ENCODE results near the gene IPO8.

IPO8 gene

GRCh38 chr12:30732954-30733637 lies 37.4 kb upstream of the IPO8 start:
- TF ChIP-seq SIN3A (IDR thresholded peaks at IDR 0.05; ENCODE audit: borderline replicate concordance, insufficient read depth, low read length) = no peak
- TF ChIP-seq FOXP2 (optimal IDR thresholded peaks at IDR 0.05; ENCODE audit: borderline replicate concordance, extremely low read depth, extremely low read length, insufficient read depth) = no peak
- no peak for TF ChIP-seq POLR2AphosphoS5 (IDR thresholded peaks at IDR 0.05; ENCODE audit: low read depth, low read length)
- no peak for TF ChIP-seq TAF1 (IDR thresholded peaks at IDR 0.05; ENCODE audit: borderline replicate concordance, insufficient read depth, low read length)
- no peak for TF ChIP-seq REST (IDR thresholded peaks at IDR 0.05; ENCODE audit: insufficient read depth in 1 of 2, low read depth in 2 of 2, low read length in 2 of 2)

GRCh38 chr12:30730011-30730410 lies 34.3 kb upstream of the IPO8 start:
- TF ChIP-seq TAF1 (IDR thresholded peaks at IDR 0.05; ENCODE audit: borderline replicate concordance, insufficient read depth, low read length) = no peak
- TF ChIP-seq REST (IDR thresholded peaks at IDR 0.05; ENCODE audit: insufficient read depth in 1 of 2, low read depth in 2 of 2, low read length in 2 of 2) = no peak
- TF ChIP-seq FOXP2 (optimal IDR thresholded peaks at IDR 0.05; ENCODE audit: borderline replicate concordance, extremely low read depth, extremely low read length, insufficient read depth) = no peak
- TF ChIP-seq SIN3A (IDR thresholded peaks at IDR 0.05; ENCODE audit: borderline replicate concordance, insufficient read depth, low read length) = no peak
- TF ChIP-seq POLR2AphosphoS5 (IDR thresholded peaks at IDR 0.05; ENCODE audit: low read depth, low read length) = no peak

GRCh38 chr12:30729547-30729946 lies 33.9 kb upstream of the IPO8 start:
- no peak for TF ChIP-seq REST (IDR thresholded peaks at IDR 0.05; ENCODE audit: insufficient read depth in 1 of 2, low read depth in 2 of 2, low read length in 2 of 2)
- no peak for TF ChIP-seq SIN3A (IDR thresholded peaks at IDR 0.05; ENCODE audit: borderline replicate concordance, insufficient read depth, low read length)
- TF ChIP-seq TAF1 (IDR thresholded peaks at IDR 0.05; ENCODE audit: borderline replicate concordance, insufficient read depth, low read length) = no peak
- no peak for TF ChIP-seq POLR2AphosphoS5 (IDR thresholded peaks at IDR 0.05; ENCODE audit: low read depth, low read length)
- TF ChIP-seq FOXP2 (optimal IDR thresholded peaks at IDR 0.05; ENCODE audit: borderline replicate concordance, extremely low read depth, extremely low read length, insufficient read depth) = no peak

- no peak for TF ChIP-seq TAF1 (IDR thresholded peaks at IDR 0.05; ENCODE audit: borderline replicate concordance, insufficient read depth, low read length)
- TF ChIP-seq SIN3A (IDR thresholded peaks at IDR 0.05; ENCODE audit: borderline replicate concordance, insufficient read depth, low read length) = no peak
- TF ChIP-seq REST (IDR thresholded peaks at IDR 0.05; ENCODE audit: insufficient read depth in 1 of 2, low read depth in 2 of 2, low read length in 2 of 2) = no peak
- no peak for TF ChIP-seq POLR2AphosphoS5 (IDR thresholded peaks at IDR 0.05; ENCODE audit: low read depth, low read length)
- no peak for TF ChIP-seq FOXP2 (optimal IDR thresholded peaks at IDR 0.05; ENCODE audit: borderline replicate concordance, extremely low read depth, extremely low read length, insufficient read depth)
Observed at GRCh38 chr12:30726647-30727046, 31.0 kb upstream of the IPO8 start.

Measured in PFSK-1 (cell line).